NCI-H345 treated with DMSO at 0.1 percent for 48 hours (cell line): ENCODE data around the gene MEF2A.

ENCODE experiments used
- DNase-seq: peaks from one replicate; lab custom pipeline; 2025; ENCODE audit not compliant: unreplicated experiment; lab: John Stamatoyannopoulos, UW

The MEF2A gene

GRCh38 chr15:99562238-99562637 lies 3.5 kb upstream of the MEF2A start:
- no peak for DNase-seq

- DNase-seq = no peak
Measured at GRCh38 chr15:99564221-99565048, 1.3 kb upstream of the MEF2A start.

GRCh38 chr15:99565049-99565298 lies 810 bp upstream of the MEF2A start:
- DNase-seq = no peak

GRCh38 chr15:99566157-99566897 lies 543 bp downstream of the MEF2A start:
- no peak for DNase-seq

GRCh38 chr15:99568625-99569352 lies 3.0 kb downstream of the MEF2A start:
- DNase-seq = no peak

- DNase-seq = no peak
Measured at GRCh38 chr15:99571299-99571698, 5.5 kb downstream of the MEF2A start.

GRCh38 chr15:99574048-99574447 lies 8.3 kb downstream of the MEF2A start:
- DNase-seq = no peak

GRCh38 chr15:99574502-99574901 lies 8.7 kb downstream of the MEF2A start:
- DNase-seq = no peak

GRCh38 chr15:99578809-99579208 lies 13.0 kb downstream of the MEF2A start:
- DNase-seq = no peak

GRCh38 chr15:99580076-99580475 lies 14.3 kb downstream of the MEF2A start:
- no peak for DNase-seq

GRCh38 chr15:99582508-99582960 lies 16.8 kb downstream of the MEF2A start:
- DNase-seq = no peak

- no peak for DNase-seq
Measured at GRCh38 chr15:99584081-99584600, 18.4 kb downstream of the MEF2A start.

- DNase-seq = no peak
Measured at GRCh38 chr15:99586121-99586520, 20.3 kb downstream of the MEF2A start.

GRCh38 chr15:99589801-99590200 lies 24.0 kb downstream of the MEF2A start:
- DNase-seq = no peak

- no peak for DNase-seq
Measured at GRCh38 chr15:99590913-99591646, 25.3 kb downstream of the MEF2A start.

- DNase-seq = no peak
Measured at GRCh38 chr15:99592145-99592791, 26.5 kb downstream of the MEF2A start.

GRCh38 chr15:99593070-99593469 lies 27.3 kb downstream of the MEF2A start:
- DNase-seq = no peak

GRCh38 chr15:99594916-99595315 lies 29.1 kb downstream of the MEF2A start:
- DNase-seq = no peak

- no peak for DNase-seq
Measured at GRCh38 chr15:99598296-99598695, 32.5 kb downstream of the MEF2A start.

- no peak for DNase-seq
Measured at GRCh38 chr15:99603828-99604227, 38.0 kb downstream of the MEF2A start.
